MM.1S (cell line): ENCODE results near the gene PPP1R12B.
A peak's percentile ranks its signal among the peaks of the same experiment; 100 is the strongest.

ENCODE experiments used
- DNase-seq: peaks from one replicate; pipeline ENCODE4 v3.0.0-alpha.2; 2015
- H2AFZ ChIP-seq: fragments of 300-600 bp; sonication (generic); 2 replicates; pipeline ENCODE4 v1.6.0; 2016; ENCODE audit warnings: antibody characterized with exemption, low read length
- H3F3A ChIP-seq: fragments of 300-600 bp; sonication (generic); 2 replicates; pipeline ENCODE4 v1.6.1; 2016; ENCODE audit warnings: mild to moderate bottlenecking, antibody characterized with exemption, low read length, moderate library complexity, mixed read lengths; ENCODE audit not compliant: insufficient read depth
- H3K27ac ChIP-seq: fragments of 300-600 bp; sonication (generic); 2 replicates; pipeline ENCODE4 v1.5.1; 2016; ENCODE audit warnings: mild to moderate bottlenecking, low read length
- H3K27me3 ChIP-seq: fragments of 300-600 bp; sonication (generic); replicated peaks from 2 replicates; pipeline ENCODE4 v1.6.0; 2016; ENCODE audit warnings: low read length; ENCODE audit not compliant: insufficient read depth
- H3K36me3 ChIP-seq: fragments of 300-600 bp; sonication (generic); replicated peaks from 2 replicates; pipeline ENCODE4 v1.6.1; 2016; ENCODE audit warnings: mild to moderate bottlenecking, low read length, mixed read lengths; ENCODE audit not compliant: insufficient read depth
- H3K4me1 ChIP-seq: fragments of 300-600 bp; sonication (generic); 2 replicates; pipeline ENCODE4 v1.6.1; 2016; ENCODE audit warnings: low read length, mixed read lengths
- H3K4me2 ChIP-seq: fragments of 300-600 bp; sonication (generic); 2 replicates; pipeline ENCODE4 v1.6.0; 2016; ENCODE audit warnings: low read depth, low read length
- H3K4me3 ChIP-seq: fragments of 300-600 bp; sonication (generic); 2 replicates; pipeline ENCODE4 v1.5.1; 2016; ENCODE audit warnings: low read length, mixed read lengths
- H3K79me2 ChIP-seq: fragments of 300-600 bp; sonication (generic); 2 replicates; pipeline ENCODE4 v1.6.1; 2016; ENCODE audit warnings: mixed run types, low read length, mixed read lengths
- H3K9ac ChIP-seq: fragments of 300-600 bp; sonication (generic); 2 replicates; pipeline ENCODE4 v1.6.1; 2016; ENCODE audit warnings: low read length, mixed read lengths
- H3K9me2 ChIP-seq: fragments of 300-600 bp; sonication (generic); replicated peaks from 2 replicates; pipeline ENCODE4 v1.6.1; 2016; ENCODE audit warnings: mild to moderate bottlenecking, low read length, mixed read lengths; ENCODE audit not compliant: insufficient read depth
- H3K9me3 ChIP-seq: fragments of 300-600 bp; sonication (generic); replicated peaks from 2 replicates; pipeline ENCODE4 v1.6.1; 2016; ENCODE audit warnings: mild to moderate bottlenecking, low read length, mixed read lengths; ENCODE audit not compliant: insufficient read depth
- H4K20me1 ChIP-seq: fragments of 300-600 bp; sonication (generic); 2 replicates; pipeline ENCODE4 v1.6.1; 2016; ENCODE audit warnings: mild to moderate bottlenecking, low read length, moderate library complexity, mixed read lengths; ENCODE audit not compliant: insufficient read depth
- CTCF ChIP-seq: fragments of 300-600 bp; sonication (generic); IDR thresholded peaks from 2 replicates; pipeline ENCODE4 v1.5.1; 2016; ENCODE audit warnings: antibody characterized with exemption, low read length, mixed read lengths
- EZH2 ChIP-seq: fragments of 300-600 bp; sonication (generic); optimal IDR thresholded peaks from 2 replicates; pipeline ENCODE3; 2017; ENCODE audit warnings: low read depth, mild to moderate bottlenecking, antibody characterized with exemption, low read length, mixed read lengths
- EZH2phosphoT487 ChIP-seq: fragments of 300-600 bp; sonication (generic); IDR thresholded peaks from 2 replicates; pipeline ENCODE4 v1.6.1; 2018; ENCODE audit warnings: antibody characterized with exemption, low read length

Gene PPP1R12B

GRCh38 chr1:202561726-202562443 is 213.4 kb downstream of the PPP1R12B start:
- peaks cover 59% of the 10 kb centered on the region for H3K4me1 ChIP-seq
- no peaks in the 10 kb centered on the region for H3K9me3 ChIP-seq
- H3K27ac ChIP-seq = peak overlapping the region; percentile 68
- H3K36me3 ChIP-seq = no peaks in the 10 kb centered on the region
- no peaks in the 10 kb centered on the region for H3K27me3 ChIP-seq
- 0 out of 2 replicates have a peak overlapping the region, but pooled peaks have one; percentile 10 for H3K4me3 ChIP-seq
- H3K9ac ChIP-seq = no peak overlapping the region; the same call in 1 of the 2 replicates
- peak; percentile 93 for DNase-seq
- TF ChIP-seq EZH2phosphoT487 = no peak
- TF ChIP-seq CTCF = peak; percentile 37
- H4K20me1 ChIP-seq = no peaks in the 10 kb centered on the region
- H3K4me2 ChIP-seq = peak overlapping the region; percentile 57
- H3F3A ChIP-seq = peaks cover 40% of the 10 kb centered on the region
- no peaks in the 10 kb centered on the region for H3K79me2 ChIP-seq
- H2AFZ ChIP-seq = no peak overlapping the region
- no peaks in the 10 kb centered on the region for H3K9me2 ChIP-seq

GRCh38 chr1:202562444-202563060 is 214.1 kb downstream of the PPP1R12B start:
- peak overlapping the region; percentile 57; the same call in 1 of the 2 replicates for H3K4me2 ChIP-seq
- H3F3A ChIP-seq = peaks cover 40% of the 10 kb centered on the region
- no peaks in the 10 kb centered on the region for H4K20me1 ChIP-seq
- H3K27me3 ChIP-seq = no peaks in the 10 kb centered on the region
- H3K9me2 ChIP-seq = no peaks in the 10 kb centered on the region
- DNase-seq = no peak
- H3K9me3 ChIP-seq = no peaks in the 10 kb centered on the region
- H3K27ac ChIP-seq = peak overlapping the region; percentile 68; the same call in 1 of the 2 replicates
- peaks cover 66% of the 10 kb centered on the region for H3K4me1 ChIP-seq
- no peak overlapping the region for H2AFZ ChIP-seq
- no peak overlapping the region; the same call in 1 of the 2 replicates for H3K9ac ChIP-seq
- TF ChIP-seq EZH2 (no peak), EZH2phosphoT487 (no peak)
- no peaks in the 10 kb centered on the region for H3K79me2 ChIP-seq
- no peaks in the 10 kb centered on the region for H3K36me3 ChIP-seq
- no peak overlapping the region for H3K4me3 ChIP-seq

GRCh38 chr1:202563818-202564217 is 215.3 kb downstream of the PPP1R12B start:
- H4K20me1 ChIP-seq = no peaks in the 10 kb centered on the region
- no peaks in the 10 kb centered on the region for H3K9me2 ChIP-seq
- peaks cover 79% of the 10 kb centered on the region for H3K4me1 ChIP-seq
- no peaks in the 10 kb centered on the region for H3K9me3 ChIP-seq
- no peaks in the 10 kb centered on the region for H3K79me2 ChIP-seq
- no peak overlapping the region for H2AFZ ChIP-seq
- no peak for DNase-seq
- no peaks in the 10 kb centered on the region for H3K36me3 ChIP-seq
- H3K4me3 ChIP-seq = no peak overlapping the region
- H3F3A ChIP-seq = peaks cover 40% of the 10 kb centered on the region
- no peak overlapping the region for H3K4me2 ChIP-seq
- H3K9ac ChIP-seq = no peak overlapping the region
- H3K27me3 ChIP-seq = no peaks in the 10 kb centered on the region
- H3K27ac ChIP-seq = peak overlapping the region; percentile 72; the same call in 1 of the 2 replicates
- TF ChIP-seq EZH2phosphoT487 (no peak), CTCF (no peak), EZH2 (no peak)
